ENCODE results near the gene GJB4.

GJB4 gene

DNA sequence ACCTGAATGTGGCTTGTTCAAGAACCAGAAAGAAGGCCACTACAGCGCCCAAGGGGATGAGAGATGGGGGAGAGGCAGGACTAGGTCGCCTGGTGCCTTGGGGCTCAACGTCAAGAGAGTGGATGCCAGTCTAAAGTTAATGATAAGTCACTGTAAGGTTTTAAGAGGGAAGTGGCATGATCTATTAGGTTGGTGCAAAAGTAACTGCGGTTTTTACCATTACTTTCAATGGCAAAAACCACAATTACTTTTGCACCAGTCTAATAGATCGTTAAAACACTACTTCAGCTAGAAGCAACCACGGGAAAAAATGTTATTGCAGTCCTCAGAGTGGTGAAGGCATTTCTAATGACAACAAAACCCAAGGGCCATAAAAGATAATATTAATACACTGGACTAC is 18.8 kb downstream of the GJB4 start:
- DNase-seq, result no peak

GRCh38 chr1:34779005-34779404 is 19.5 kb downstream of the GJB4 start:
- no peak for DNase-seq

DNA sequence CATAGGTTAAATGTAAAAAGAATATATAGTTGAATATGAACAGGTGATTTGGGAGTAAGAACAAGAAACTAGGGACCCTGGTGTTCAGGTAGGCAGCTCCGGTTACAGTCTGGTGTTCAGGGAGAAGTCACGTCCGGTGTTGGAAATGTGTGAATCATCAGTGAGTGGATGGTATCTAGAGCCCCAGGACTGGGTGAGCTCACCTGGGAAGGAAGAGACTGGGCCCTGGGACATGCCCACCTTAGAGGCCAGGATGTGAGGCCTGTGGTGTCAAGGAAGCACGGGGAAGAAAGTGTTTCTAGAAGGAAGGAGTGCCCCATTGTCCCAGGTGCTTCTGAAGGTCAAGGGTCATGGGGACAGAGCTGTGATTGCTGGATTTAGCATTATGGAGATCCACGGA is 20.0 kb downstream of the GJB4 start:
- DNase-seq, result no peak

DNA sequence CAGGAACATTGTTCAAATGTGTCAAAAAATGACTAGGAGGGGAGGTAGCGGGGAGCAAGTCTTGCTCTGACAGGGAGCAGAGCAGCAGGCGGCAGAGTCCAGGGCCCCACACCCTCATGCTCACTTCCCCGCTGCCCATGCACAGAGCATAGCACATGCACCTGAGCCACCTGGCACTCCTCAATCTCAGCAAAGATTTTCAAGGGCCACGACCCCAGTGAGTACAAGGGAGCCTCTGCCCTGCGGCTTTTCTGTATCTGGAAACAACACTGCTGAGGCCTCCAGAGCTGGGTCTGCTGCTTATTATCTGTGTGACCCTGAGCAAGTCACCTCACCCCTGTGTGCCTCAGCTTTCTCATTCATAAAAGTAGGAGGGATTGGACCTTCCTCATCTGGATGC is 20.4 kb downstream of the GJB4 start:
- no peak for DNase-seq

DNA sequence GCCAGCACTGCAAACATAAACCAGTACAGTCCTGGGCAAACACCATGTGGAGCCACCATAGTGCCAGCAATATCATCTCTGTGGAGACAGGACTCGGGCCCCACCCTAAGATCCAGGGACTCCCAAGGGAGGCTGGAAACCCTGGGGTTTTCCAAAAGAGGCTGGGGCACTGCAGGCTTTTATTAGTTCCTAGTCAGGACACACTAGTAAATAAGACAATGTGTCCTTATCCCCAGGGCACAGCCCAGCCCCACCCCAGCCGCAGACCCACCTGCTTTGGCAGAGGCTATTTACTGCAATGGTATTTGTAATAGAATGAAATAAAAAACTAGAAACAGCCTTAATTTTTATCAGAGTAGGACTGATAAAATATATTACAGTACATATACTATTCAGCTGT is 21.0 kb downstream of the GJB4 start:
- DNase-seq, result no peak

DNA sequence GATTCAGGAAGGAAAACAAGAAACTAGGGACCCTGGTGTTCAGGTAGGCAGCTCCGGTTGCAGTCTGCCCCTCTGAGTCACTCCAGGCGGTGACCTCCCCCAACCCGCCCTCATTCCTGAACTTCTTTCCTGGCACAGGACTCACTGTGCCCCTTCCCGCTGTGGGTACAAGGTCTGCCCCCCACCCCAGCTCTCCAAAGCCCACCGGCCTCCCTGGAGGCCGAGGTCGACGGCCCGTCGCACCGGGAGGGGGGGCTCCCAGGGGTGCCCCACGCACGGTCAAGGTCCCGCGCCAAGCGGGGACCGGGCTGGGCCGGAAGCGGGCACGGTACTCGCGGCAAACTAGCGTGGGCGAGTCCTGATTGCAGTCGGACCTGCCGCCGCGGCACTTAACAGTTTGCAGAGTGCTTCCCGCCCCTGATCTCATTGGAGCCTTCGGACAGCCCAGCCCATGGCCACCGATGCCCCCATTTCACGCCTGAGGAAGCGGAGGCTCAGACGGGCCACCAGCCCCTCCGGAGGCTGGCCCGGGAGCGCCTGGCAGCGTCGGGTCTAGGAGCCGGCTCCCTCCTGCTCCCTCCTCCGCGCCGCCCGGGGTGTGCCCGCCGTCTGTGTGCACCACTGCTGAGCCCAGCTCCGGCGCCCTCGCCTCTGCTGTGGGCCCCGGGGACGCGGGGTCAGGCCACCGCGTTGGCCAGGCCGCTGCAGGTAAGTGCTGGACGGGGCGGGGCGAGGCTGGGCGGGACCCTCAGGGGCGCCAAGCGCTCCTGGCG is 21.7 kb downstream of the GJB4 start, which contains the start of gene GJB3:
TSS of gene GJB3 (plus strand) at position 144 of the 773 bp plus-strand sequence. CDS start 3,549 bp downstream, outside the sequence.
- DNase-seq, result no peak

- DNase-seq, result no peak
Measured at GRCh38 chr1:34781844-34782391, 22.4 kb downstream of the GJB4 start.

DNA sequence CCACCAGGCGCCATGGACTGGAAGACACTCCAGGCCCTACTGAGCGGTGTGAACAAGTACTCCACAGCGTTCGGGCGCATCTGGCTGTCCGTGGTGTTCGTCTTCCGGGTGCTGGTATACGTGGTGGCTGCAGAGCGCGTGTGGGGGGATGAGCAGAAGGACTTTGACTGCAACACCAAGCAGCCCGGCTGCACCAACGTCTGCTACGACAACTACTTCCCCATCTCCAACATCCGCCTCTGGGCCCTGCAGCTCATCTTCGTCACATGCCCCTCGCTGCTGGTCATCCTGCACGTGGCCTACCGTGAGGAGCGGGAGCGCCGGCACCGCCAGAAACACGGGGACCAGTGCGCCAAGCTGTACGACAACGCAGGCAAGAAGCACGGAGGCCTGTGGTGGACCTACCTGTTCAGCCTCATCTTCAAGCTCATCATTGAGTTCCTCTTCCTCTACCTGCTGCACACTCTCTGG is 25.2 kb downstream of the GJB4 start:
- DNase-seq, result no peak

DNA sequence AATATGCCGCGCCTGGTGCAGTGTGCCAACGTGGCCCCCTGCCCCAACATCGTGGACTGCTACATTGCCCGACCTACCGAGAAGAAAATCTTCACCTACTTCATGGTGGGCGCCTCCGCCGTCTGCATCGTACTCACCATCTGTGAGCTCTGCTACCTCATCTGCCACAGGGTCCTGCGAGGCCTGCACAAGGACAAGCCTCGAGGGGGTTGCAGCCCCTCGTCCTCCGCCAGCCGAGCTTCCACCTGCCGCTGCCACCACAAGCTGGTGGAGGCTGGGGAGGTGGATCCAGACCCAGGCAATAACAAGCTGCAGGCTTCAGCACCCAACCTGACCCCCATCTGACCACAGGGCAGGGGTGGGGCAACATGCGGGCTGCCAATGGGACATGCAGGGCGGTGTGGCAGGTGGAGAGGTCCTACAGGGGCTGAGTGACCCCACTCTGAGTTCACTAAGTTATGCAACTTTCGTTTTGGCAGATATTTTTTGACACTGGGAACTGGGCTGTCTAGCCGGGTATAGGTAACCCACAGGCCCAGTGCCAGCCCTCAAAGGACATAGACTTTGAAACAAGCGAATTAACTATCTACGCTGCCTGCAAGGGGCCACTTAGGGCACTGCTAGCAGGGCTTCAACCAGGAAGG is 25.8 kb downstream of the GJB4 start:
- no peak for DNase-seq

DNA sequence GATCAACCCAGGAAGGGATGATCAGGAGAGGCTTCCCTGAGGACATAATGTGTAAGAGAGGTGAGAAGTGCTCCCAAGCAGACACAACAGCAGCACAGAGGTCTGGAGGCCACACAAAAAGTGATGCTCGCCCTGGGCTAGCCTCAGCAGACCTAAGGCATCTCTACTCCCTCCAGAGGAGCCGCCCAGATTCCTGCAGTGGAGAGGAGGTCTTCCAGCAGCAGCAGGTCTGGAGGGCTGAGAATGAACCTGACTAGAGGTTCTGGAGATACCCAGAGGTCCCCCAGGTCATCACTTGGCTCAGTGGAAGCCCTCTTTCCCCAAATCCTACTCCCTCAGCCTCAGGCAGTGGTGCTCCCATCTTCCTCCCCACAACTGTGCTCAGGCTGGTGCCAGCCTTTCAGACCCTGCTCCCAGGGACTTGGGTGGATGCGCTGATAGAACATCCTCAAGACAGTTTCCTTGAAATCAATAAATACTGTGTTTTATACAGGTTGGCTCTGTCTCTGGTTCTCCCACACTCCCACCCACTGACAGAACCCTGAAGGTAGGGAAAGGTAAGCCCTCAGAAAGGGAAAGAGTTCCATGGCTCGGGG is 26.4 kb downstream of the GJB4 start:
- DNase-seq, result no peak

DNA sequence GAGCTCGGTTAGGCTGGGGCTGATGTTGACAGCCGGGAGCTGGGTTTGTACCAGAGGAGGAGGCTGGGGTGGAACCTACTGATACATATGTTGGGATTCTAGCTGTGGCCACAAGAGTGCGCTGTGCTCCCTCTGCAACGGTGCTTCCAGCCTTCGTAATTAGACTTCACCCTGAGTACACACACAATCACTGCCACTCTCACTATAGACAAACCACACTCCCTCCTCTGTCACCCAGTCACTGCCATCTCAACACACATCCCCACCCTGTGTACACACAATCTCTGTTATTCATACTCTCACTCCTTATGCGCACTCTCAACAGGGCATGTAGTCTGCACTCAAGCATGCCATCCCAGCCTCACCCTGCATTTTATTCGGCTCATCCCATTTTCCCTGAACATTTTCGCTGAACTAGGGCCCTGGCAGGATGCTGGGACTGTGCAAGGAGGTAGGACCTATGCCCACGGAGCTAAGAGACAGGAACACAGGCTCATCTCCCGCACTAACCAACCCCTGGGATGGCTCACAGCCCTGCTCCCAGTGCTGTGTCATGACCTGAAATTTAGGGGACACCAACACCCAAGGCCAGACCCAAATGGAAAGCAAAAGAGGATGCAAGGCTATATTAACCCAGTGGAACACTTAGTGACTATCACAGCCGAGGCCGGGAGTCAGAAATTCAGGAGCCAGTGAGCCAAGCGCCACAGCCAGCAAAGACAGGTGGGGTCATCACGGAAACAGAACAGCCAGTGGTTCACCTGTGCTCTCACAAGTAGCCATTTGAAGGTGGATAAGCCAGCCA is 27.2 kb downstream of the GJB4 start:
- peak in 4 of 5 experiments; percentile 23 to 76 (median 36) for DNase-seq

GRCh38 chr1:34787461-34788420 is 28.2 kb downstream of the GJB4 start:
- DNase-seq, result peak in 1 of 5 experiments; percentile 12

DNA sequence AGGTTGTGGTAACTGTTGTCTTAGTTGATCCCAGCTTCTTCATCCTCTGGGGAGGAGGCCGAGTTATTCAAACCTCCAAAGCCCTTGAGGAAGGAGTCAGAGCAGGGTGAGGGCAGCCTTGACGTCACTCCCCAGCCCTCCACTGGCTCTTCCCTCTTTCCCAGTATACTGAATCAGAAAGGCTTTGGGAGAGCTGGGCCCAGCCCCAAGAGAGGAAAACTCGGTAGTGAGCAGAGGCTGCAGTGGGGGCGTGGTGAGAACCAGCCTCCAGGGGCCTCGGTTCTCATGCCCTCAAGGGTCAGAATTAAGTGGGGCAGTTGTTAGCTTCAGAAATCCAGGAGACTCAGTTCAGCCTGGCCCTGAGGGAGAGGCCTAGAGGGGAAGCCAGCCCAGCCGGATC is 31.4 kb downstream of the GJB4 start:
- no peak for DNase-seq

DNA sequence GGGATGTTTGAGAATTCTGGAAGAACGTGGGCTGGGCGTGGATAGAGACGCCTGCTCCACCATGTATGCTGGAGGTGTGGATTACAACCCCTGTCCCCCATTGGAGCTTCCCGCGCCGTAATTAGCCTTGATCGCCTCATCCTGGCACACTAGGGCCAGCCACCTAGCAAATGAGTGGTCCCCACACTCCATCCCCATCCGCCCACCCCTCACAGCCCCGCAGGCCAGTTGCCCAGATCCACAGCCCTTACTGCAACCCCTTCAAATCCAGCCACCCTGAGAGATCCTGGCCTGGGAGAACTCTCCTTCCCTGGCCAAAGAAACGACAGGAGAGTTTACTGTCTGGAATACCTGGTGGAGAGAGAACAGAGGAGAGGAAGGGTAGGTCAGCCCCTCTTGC is 32.9 kb downstream of the GJB4 start:
- DNase-seq, result no peak

- DNase-seq, result no peak
Measured at GRCh38 chr1:34792868-34793727, 33.6 kb downstream of the GJB4 start, which contains the start of gene GJA4. Gene GJA4 (plus strand): TSS chr1:34792999. CDS start chr1:34794214, 1,215 bp downstream.

GRCh38 chr1:34794001-34794789 is 34.7 kb downstream of the GJB4 start:
- no peak for DNase-seq

- DNase-seq, result no peak
Measured at GRCh38 chr1:34794790-34795180, 35.2 kb downstream of the GJB4 start.

DNA sequence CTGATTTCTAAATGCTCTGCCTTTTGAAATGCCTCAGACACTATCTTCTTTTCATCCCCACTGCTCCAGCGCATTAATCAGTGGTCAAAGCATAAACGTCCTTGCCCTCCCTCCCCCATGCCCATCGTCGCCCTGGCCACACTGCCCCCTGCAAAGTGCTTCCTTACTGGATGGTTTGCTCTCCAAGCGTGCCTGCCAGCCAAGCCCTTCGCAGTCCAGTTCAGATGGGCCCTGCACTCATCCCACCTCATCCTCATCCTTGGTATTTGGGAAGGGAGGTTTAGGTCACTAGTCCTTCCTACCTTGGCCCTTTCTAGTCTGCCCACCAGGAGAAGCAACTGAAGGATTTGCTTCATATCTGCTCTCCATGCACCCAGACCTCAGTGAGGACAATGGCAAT is 36.4 kb downstream of the GJB4 start:
- DNase-seq, result no peak

DNA sequence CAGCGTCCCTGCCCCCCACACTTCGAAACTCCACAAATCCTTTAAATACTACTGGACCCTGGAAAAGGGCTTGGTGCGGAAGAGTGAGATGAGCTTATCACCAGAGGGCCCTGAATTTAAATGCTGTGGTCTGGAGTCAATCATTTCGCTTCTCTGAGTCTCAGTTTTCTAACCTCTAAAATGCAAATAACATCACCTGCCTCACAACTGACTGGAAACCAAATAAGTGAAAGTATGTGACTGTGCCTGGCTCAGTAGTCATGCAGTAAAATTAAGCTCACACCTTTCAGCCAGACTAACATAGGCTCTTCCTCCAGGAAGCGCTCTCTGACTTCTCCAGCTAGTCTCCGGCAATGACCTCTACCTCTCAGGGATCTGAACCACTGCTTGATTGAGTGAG is 37.5 kb downstream of the GJB4 start:
- DNase-seq, result no peak
